GM18858 (cell line): ENCODE measurements around the gene BEX3.

Source experiments
- ATAC-seq: cut with Tn5 transposase; IDR thresholded peaks from one replicate; pipeline ENCODE4 v1.9.1; 2021; ENCODE audit not compliant: unreplicated experiment

Gene BEX3

GRCh38 chrX:103417933-103418332 lies 41.6 kb downstream of the BEX3 start:
- no peak for ATAC-seq

GRCh38 chrX:103418811-103419340 lies 42.5 kb downstream of the BEX3 start:
- no peak for ATAC-seq

- no peak for ATAC-seq
These were observed 47.8 kb downstream of the BEX3 start for GRCh38 chrX:103423955-103424638.
